IPS DF 4.7 (cell line): ENCODE results near the gene LIN28A.

Experiments
- DNase-seq: peaks from one replicate; pipeline ENCODE4 v3.0.0-alpha.2; 2013; ENCODE audit warnings: low spot score; ENCODE audit errors: extremely low read depth

Gene LIN28A

GRCh38 chr1:26387447-26387846, 23.2 kb upstream of the LIN28A start:
- no peak for DNase-seq

GRCh38 chr1:26388791-26389445, 21.7 kb upstream of the LIN28A start:
- DNase-seq: no peak

DNA sequence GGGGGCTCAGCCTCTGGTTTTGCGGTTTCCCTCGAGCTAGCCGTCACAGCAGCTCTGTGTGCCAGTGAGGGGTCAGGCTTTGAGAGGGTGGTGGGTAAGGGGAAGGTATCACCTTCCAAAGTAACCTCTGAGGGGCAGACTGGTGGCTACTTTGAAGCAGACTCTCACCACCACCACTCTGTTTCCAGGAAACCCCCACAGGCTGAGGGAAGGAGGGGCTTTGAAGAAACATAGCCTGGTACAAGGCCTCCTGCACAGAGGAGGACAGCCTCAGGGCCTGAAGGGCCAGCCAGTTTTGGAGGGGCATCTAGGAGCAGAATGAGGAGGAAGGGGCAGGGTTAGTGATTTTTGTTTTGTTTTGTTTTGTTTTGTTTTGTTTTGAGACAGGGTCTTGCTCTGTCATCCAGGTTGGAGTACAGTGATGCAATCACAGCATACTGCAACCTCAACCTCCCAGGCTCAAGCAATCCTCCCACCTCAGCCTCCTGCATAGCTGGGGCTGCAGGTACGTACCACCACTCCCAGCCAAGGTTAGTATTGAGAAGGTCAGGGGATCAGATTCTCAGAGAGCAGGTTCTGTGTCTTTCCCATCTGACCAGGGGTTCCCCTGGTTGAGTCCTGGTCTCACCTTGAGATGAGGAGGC, 20.9 kb upstream of the LIN28A start:
- DNase-seq: no peak

GRCh38 chr1:26391450-26391849, 19.2 kb upstream of the LIN28A start:
- DNase-seq: no peak

DNA sequence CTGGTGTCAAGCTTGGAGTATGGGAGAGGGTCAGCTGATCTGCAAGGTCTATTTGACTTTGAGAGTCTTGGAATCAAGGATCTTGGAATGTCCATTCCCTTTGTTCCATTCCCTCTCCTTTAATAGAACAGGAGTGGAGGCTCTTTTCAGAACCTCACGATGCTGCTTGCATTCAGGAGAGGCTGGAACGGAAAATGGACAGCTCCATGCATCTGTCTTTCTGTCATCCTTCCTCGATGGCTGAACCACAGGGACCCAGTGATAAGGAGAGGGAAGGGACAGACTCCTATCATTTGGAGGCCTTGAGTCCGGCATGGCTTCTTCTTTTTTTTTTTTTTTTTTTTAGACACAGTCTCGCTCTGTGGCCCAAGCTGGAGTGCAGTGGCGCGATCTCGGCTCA, 14.9 kb upstream of the LIN28A start:
- DNase-seq: no peak

DNA sequence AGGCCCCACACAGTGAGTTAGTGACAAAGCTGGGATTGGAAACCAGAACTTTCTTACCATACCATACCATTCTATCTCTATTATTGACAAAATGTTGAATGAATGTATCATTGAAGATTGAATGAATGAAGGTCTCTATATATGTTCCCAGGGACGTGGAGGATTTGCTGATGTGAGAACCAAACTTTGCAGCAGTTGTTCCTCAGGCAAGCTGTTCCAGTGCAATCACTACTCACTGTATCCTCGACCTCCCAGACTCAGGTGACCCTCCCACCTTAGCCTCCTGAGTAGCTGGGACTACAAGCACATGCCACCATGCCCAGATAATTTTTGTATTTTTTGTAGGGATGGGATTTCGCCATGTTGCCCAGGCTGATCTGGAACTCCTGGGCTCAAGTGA, 11.6 kb upstream of the LIN28A start:
- DNase-seq: no peak

DNA sequence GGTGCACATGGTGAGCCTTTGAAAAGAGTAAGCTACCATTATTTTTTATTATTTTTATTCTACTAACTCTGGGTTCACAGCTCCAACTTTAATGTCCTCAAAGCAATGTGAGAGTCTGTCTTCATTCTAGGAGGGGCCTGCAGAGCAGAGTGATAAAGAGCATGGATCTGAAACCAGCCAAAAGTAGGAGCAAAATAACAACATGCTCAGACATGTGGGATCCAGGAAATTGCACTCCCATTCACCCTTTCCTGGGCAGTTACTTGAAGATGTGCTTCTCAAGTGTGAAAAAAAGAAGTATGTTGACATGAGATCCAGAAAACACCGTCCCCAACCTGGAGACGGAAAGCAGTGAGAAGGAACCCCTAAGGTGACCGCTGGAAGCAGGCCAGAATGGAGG, 8.7 kb upstream of the LIN28A start:
- DNase-seq: no peak

GRCh38 chr1:26403656-26404055, 7.0 kb upstream of the LIN28A start:
- no peak for DNase-seq

DNA sequence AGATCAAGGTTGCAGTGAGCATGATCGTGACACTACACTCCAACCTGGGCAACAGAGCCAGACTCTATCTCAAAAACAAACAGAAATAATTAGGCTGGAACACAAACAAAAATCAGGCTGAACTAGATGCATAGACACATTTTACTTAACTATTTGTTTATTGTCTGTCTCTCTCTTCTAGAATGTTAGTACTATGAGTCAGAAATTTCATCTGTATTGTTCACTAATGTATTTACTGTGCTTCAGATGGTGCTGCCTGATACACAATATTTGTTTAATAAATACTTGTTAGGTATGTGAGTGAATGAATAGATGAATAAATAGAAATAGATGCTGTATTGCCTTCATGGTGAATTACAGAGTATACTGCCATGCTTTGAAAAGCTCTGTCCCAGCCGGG, 6.0 kb upstream of the LIN28A start:
- no peak for DNase-seq

- DNase-seq: no peak
These were observed 5.2 kb upstream of the LIN28A start for GRCh38 chr1:26405281-26405915.

DNA sequence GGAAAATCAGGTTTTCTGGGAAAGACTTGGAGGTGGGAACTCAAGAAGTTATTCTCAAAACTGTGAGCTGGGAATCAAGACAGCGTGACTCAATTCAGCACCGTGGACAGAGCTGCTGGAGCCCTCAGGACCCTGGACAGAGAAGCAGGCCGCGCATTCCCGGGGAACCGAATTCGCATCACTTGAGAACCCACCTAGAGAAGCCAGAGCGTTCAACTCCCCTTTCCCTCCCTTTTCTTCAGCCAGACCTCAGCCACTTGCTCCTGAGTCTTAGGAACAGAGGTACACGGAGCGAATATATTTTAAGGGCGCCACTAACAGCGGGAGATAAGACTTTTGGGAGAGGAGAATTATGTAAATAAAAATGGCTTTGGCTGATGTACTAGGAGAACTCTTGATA, 2.0 kb upstream of the LIN28A start:
- DNase-seq: no peak

DNA sequence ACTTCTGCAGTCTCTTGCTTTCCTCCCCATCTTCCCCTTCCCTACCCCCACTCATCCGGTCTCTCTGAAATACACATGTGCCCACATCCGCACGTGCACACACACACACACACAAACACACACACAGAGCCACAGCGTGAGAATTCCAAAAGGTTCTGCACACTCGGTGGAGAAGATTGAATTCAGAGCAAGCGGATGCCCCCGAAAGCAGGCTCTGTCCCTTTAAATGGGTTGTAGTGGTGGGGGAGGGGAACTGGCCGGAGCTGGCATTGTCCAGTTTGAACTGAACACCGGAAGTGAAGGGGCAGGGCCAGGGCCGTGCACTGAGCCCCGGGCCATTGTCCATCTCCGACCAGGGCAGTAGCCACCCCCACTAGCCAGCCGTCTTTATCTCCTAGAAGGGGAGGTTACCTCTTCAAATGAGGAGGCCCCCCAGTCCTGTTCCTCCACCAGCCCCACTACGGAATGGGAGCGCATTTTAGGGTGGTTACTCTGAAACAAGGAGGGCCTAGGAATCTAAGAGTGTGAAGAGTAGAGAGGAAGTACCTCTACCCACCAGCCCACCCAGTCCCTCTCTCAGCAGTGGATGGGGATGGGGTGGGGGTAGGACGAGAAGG, 1.3 kb upstream of the LIN28A start:
- DNase-seq: no peak

- no peak for DNase-seq
These were observed 1.0 kb downstream of the LIN28A start for GRCh38 chr1:26411624-26412074.

DNA sequence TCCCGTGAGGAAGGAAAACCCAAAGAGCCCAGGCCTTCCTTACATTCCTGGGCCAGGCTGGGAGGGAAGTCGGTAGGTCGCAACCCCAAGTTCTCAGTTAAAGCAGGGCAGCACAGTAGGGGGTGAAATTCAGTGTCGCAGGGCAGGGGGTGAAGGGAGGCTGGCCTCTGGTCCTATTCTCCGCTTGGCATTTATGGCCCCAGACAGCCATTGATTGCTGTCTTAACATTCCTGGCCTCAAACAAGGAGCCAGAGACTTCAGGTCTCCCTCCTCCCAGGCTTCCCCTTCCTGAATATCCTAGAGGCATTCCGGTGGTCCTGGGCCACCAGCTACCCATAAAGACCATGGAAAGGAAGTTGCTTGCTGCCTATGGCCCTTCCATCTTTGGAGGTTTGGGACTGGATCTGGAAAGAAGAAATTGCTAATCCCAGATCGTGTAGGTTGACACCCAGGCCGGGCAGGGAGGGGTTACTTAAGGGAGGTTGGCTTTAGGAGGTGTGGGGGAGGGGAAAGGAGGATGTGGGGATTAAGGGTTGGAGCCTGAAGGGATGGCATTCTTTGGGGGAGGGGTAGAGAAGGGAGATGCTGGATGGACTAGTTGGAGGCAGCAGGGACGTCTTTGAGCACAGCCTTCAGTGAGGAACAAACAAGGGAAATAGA, 1.7 kb downstream of the LIN28A start:
- no peak for DNase-seq

DNA sequence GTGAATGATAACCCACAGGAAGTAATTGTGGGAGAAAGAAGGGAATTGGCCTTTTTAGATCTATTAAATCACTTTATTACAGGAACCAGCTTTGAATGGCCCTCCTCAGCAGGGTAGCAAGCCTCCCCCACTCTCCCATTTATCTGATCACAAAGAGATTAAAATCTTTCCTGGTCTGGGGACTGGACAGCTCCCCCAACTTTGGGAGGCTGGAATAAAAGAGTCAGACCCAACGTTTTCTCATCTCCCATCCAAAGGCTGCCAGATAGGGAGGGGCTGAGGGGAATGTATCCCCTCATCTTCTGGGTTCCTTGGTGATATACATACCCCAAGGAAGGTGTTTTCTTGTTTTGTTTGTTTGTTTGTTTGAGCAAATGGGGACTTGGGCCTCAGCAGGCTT, 2.4 kb downstream of the LIN28A start:
- no peak for DNase-seq

DNA sequence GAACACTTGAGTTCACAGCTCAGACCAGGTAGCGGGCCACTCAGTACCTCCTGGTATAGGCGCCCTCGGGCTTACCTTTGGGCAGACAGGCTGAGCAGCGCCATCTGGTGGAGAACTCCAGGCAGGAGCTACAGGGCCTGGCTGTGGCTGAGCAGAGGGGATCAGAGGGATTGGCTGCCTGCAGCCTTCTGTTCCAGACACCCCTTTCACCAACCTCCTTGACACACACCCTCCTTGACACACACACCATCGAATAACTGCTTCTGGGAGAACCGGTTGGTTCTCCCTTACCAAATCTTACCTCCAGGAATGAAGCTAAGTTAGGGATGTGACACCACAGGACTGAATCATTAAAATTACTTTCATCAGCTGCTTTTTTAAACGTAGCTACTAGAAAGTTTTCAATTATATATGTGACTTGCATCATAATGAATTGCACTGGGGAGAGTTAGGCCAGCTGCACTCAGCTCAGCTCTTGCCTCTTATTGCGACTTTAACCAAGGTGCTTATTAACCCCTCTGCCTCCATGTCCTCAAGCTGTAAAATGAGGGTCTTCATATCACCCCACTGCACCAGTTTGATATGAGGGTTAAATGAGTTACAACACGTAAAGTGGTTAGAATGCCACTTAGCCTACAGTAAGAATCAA, 6.6 kb downstream of the LIN28A start:
- DNase-seq: no peak

DNA sequence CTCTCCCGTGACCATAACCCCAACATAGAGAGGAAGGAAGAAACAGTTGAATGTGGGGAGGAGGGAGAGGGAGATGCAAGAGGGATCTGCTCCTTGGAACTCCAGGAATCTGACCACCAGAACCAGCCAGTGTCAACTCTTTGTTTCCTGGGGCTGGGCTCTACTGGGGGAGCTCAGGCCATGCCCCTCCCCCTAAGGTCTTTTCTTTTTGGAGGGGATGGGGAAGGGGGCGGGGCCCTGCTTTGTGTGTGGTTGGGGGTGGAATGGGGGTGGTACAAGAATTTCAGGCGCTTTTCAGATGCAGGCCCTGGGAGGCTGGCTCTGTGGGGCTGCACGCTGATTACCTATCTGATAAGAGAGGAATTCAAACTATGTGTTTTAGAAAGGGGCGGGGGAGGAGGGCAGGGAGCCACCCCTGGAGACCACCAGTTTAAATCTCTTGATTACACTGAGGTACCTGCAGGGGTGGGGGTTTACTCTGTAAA, 8.3 kb downstream of the LIN28A start:
- no peak for DNase-seq

DNA sequence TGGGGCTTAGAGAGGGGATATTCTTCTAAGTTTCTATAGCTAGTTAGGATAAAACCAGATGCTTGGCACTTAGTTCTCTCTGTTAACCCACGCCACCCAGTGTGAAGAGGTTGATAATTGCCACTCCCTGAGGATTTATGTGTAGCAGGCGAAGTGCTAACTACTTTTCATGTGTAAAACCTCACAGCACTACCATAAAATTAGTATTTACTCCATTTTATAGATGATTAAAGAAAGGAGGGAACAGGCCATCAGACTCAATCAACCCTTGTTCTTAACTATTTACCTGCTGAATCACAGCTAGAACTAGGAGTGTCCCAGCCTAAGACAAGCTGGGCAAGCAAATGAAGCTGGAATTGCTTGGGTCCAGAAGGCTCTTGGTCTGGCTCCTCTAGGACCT, 8.9 kb downstream of the LIN28A start:
- DNase-seq: no peak

DNA sequence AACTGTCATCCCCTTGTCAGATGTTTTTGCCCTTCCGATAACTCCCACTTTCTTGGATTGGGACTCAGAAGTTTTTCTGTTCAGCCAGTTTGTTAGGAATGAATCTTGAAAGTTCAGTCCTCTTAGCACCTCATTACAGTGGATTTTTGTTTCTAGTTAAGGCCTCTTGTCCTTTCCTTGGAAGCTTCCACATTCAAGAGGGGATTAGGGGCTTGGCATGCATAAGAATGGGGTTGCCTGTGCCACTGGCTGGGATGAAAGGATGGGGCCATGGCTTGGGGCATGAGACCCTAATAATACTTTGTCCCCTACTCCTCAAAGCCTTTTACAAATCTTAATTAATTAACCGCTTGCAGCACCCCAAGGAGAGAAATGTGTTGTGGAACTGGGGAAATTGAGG, 19.1 kb downstream of the LIN28A start:
- no peak for DNase-seq

GRCh38 chr1:26431979-26432695, 21.5 kb downstream of the LIN28A start, which contains the start of gene DHDDS:
Gene DHDDS (plus strand): TSS chr1:26432321. CDS start chr1:26432946, 625 bp downstream.
- DNase-seq: no peak
